H1 (cell line): ENCODE data around the gene TAF3. TPM values are rescaled to one million over a fixed set of nuclear protein-coding genes. Genes with fewer than 3 reads are reported as not detected.

Experiments
- polyA plus RNA-seq, 7 experiments: library from polyadenylated mRNA; depleted of rRNA in 3 of 7; stranded (reverse) in 5 of 7; unstranded in 2 of 7; fragments of >200 nt in 5 of 7; fragments of 200-250 nt in 2 of 7; gene quantifications; 1 replicate in 5 of 7; 2 replicates in 1 of 7; 4 replicates in 1 of 7; pipeline versions ENCODE4 v1.2.1 to v1.2.3, GENCODE V29; 2011 to 2013; ENCODE audit warnings: missing spikeins in 2 of 7, mixed read lengths in 2 of 7
- total RNA-seq: library from RNA; stranded (reverse); fragmentation: NEBNext Ultra II Directional; extraction: Animal tissue kit (Norgen Biotek cat#: 25700); gene quantifications from 2 replicates; pipeline ENCODE4 v1.2.1, GENCODE V29; 2021
- TF ChIP-seq, protein P1 (sequence below): fragments of 300-600 bp; sonication (generic); IDR thresholded peaks from 2 replicates; pipeline ENCODE4 v1.7.1; 2012; ENCODE audit warnings: low read length, moderate library complexity, mild to moderate bottlenecking, inconsistent platforms; ENCODE audit not compliant: insufficient replicate concordance

TAF3 gene
- total and polyA plus RNA-seq, 2 of the 8 experiments (the other 6 are each of a cell fraction or from before 2014, with no cell fraction given), result 1.5 to 11.2 TPM

DNA sequence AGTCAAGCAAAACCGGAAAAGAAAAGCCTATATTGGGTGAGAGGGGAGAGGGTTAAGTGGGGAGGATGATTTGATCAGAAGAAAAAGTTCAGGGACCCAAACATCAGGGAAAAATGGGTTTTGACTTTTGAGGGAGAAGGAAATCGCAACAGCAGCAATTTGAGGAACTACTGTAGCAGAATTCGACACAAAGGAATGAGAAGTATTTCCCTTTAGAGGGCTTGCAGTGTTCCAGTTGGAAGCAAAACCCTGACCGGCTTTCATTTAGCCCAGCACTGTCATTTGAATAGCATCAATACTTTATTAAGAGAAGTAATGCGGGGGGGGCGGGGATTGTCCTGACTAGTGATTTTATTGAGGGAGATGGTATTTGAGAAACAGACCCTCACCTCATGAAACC, 199.0 kb downstream of the TAF3 start (continued):
- TF ChIP-seq, protein P1, sequence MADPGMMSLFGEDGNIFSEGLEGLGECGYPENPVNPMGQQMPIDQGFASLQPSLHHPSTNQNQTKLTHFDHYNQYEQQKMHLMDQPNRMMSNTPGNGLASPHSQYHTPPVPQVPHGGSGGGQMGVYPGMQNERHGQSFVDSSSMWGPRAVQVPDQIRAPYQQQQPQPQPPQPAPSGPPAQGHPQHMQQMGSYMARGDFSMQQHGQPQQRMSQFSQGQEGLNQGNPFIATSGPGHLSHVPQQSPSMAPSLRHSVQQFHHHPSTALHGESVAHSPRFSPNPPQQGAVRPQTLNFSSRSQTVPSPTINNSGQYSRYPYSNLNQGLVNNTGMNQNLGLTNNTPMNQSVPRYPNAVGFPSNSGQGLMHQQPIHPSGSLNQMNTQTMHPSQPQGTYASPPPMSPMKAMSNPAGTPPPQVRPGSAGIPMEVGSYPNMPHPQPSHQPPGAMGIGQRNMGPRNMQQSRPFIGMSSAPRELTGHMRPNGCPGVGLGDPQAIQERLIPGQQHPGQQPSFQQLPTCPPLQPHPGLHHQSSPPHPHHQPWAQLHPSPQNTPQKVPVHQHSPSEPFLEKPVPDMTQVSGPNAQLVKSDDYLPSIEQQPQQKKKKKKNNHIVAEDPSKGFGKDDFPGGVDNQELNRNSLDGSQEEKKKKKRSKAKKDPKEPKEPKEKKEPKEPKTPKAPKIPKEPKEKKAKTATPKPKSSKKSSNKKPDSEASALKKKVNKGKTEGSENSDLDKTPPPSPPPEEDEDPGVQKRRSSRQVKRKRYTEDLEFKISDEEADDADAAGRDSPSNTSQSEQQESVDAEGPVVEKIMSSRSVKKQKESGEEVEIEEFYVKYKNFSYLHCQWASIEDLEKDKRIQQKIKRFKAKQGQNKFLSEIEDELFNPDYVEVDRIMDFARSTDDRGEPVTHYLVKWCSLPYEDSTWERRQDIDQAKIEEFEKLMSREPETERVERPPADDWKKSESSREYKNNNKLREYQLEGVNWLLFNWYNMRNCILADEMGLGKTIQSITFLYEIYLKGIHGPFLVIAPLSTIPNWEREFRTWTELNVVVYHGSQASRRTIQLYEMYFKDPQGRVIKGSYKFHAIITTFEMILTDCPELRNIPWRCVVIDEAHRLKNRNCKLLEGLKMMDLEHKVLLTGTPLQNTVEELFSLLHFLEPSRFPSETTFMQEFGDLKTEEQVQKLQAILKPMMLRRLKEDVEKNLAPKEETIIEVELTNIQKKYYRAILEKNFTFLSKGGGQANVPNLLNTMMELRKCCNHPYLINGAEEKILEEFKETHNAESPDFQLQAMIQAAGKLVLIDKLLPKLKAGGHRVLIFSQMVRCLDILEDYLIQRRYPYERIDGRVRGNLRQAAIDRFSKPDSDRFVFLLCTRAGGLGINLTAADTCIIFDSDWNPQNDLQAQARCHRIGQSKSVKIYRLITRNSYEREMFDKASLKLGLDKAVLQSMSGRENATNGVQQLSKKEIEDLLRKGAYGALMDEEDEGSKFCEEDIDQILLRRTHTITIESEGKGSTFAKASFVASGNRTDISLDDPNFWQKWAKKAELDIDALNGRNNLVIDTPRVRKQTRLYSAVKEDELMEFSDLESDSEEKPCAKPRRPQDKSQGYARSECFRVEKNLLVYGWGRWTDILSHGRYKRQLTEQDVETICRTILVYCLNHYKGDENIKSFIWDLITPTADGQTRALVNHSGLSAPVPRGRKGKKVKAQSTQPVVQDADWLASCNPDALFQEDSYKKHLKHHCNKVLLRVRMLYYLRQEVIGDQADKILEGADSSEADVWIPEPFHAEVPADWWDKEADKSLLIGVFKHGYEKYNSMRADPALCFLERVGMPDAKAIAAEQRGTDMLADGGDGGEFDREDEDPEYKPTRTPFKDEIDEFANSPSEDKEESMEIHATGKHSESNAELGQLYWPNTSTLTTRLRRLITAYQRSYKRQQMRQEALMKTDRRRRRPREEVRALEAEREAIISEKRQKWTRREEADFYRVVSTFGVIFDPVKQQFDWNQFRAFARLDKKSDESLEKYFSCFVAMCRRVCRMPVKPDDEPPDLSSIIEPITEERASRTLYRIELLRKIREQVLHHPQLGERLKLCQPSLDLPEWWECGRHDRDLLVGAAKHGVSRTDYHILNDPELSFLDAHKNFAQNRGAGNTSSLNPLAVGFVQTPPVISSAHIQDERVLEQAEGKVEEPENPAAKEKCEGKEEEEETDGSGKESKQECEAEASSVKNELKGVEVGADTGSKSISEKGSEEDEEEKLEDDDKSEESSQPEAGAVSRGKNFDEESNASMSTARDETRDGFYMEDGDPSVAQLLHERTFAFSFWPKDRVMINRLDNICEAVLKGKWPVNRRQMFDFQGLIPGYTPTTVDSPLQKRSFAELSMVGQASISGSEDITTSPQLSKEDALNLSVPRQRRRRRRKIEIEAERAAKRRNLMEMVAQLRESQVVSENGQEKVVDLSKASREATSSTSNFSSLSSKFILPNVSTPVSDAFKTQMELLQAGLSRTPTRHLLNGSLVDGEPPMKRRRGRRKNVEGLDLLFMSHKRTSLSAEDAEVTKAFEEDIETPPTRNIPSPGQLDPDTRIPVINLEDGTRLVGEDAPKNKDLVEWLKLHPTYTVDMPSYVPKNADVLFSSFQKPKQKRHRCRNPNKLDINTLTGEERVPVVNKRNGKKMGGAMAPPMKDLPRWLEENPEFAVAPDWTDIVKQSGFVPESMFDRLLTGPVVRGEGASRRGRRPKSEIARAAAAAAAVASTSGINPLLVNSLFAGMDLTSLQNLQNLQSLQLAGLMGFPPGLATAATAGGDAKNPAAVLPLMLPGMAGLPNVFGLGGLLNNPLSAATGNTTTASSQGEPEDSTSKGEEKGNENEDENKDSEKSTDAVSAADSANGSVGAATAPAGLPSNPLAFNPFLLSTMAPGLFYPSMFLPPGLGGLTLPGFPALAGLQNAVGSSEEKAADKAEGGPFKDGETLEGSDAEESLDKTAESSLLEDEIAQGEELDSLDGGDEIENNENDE, result no peak
